ENCODE data around the gene C2CD2L. TPM values are rescaled to one million over a fixed set of nuclear protein-coding genes. Genes with fewer than 3 reads are reported as not detected.
"Not testable (repeated sequence)": the region's sequence is repeated elsewhere in the genome, so short reads cannot be mapped to it uniquely, and the experiment has no call there.

Gene C2CD2L
- total RNA-seq, 1 donor from 2014 or later = 11.1 TPM

DNA sequence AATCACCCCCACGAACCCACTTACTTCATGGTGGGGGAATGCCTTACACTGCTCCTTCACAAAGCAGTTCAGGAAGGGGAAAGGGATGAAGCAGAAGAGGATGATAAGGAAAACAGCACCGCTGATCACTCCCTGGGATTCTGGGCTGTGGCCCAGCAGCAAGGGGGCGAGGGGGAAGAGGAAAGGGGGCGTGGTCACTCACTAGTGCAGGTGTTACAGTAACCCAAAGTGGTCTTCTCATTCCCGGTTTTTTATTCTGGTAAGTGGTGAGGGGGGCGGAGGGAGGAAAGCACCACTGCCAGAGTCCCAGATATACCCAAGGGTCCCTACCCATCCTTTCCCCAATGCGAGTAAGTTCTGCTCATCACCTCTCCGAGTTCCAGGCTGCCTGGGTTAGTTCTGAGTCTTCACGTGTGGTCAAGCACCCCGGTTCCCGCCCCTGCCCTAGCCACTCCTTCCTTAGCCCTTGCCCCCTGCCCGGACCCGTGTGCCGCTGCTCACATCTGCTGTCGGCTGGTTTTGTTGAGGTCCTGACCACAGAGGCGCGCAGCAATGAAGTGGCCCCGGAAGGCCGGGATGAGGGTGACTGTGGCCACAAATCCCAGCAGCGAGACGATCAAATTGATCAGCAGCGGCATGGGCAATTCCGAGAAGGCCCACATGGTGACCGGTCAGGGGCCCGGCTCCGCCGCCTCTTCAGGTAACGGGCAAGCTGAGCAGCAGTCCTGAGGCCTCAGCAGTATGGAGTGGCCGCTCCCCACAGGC is 6.0 kb upstream of the C2CD2L start:
- H3K4me1 ChIP-seq (ENCODE audit: insufficient read depth, low read length) = peaks cover 15% of the 10 kb centered on the region
- peak overlapping the region; percentile 85 for H3K4me3 ChIP-seq (ENCODE audit: insufficient read depth, low read depth, low read length)
- peak overlapping the region; percentile 88 for H2AFZ ChIP-seq (ENCODE audit: low read depth, low read length)
- peak overlapping the region; percentile 99 for H3K27ac ChIP-seq (ENCODE audit: low read depth, low read length)
- H3K79me2 ChIP-seq (ENCODE audit: insufficient read depth, low read length) = peaks cover 19% of the 10 kb centered on the region
- no peaks in the 10 kb centered on the region for H3K27me3 Mint-ChIP-seq (ENCODE audit: low read depth, unreplicated experiment)
- no peaks in the 10 kb centered on the region for H4K20me1 ChIP-seq (ENCODE audit: insufficient read depth, low read length)
- no peak for FAIRE-seq
- no peaks in the 10 kb centered on the region for H3K27me3 ChIP-seq (ENCODE audit: insufficient read depth, low read length)
- peaks cover 14% of the 10 kb centered on the region for H3K36me3 Mint-ChIP-seq (ENCODE audit: low read depth, unreplicated experiment)
- TF ChIP-seq, protein P1, sequence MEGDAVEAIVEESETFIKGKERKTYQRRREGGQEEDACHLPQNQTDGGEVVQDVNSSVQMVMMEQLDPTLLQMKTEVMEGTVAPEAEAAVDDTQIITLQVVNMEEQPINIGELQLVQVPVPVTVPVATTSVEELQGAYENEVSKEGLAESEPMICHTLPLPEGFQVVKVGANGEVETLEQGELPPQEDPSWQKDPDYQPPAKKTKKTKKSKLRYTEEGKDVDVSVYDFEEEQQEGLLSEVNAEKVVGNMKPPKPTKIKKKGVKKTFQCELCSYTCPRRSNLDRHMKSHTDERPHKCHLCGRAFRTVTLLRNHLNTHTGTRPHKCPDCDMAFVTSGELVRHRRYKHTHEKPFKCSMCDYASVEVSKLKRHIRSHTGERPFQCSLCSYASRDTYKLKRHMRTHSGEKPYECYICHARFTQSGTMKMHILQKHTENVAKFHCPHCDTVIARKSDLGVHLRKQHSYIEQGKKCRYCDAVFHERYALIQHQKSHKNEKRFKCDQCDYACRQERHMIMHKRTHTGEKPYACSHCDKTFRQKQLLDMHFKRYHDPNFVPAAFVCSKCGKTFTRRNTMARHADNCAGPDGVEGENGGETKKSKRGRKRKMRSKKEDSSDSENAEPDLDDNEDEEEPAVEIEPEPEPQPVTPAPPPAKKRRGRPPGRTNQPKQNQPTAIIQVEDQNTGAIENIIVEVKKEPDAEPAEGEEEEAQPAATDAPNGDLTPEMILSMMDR (IDR thresholded peaks at IDR 0.05; ENCODE audit: insufficient read depth, low read depth, low read length) = peak; percentile 8
- no peak for TF ChIP-seq EZH2 (IDR thresholded peaks at IDR 0.05; ENCODE audit: insufficient read depth, low read length)
- H3K9ac ChIP-seq (ENCODE audit: low read length) = peak overlapping the region; percentile 88
- DNase-seq (ENCODE audit: low read depth) = no peak
- no peaks in the 10 kb centered on the region for H3K9me3 ChIP-seq (ENCODE audit: insufficient read depth, low read depth, low read length)
- peaks cover 20% of the 10 kb centered on the region for H3K36me3 ChIP-seq (ENCODE audit: insufficient read depth, low read length)
- peak overlapping the region; percentile 93 for H3K4me3 Mint-ChIP-seq (ENCODE audit: unreplicated experiment)
- peak overlapping the region; percentile 82 for H3K4me2 ChIP-seq (ENCODE audit: low read length)
- no peaks in the 10 kb centered on the region for H3K9me3 Mint-ChIP-seq (ENCODE audit: unreplicated experiment)
- H3K27ac Mint-ChIP-seq (ENCODE audit: unreplicated experiment) = peak overlapping the region; percentile 99
- peaks cover 13% of the 10 kb centered on the region for H3K4me1 Mint-ChIP-seq (ENCODE audit: low read depth, unreplicated experiment)

DNA sequence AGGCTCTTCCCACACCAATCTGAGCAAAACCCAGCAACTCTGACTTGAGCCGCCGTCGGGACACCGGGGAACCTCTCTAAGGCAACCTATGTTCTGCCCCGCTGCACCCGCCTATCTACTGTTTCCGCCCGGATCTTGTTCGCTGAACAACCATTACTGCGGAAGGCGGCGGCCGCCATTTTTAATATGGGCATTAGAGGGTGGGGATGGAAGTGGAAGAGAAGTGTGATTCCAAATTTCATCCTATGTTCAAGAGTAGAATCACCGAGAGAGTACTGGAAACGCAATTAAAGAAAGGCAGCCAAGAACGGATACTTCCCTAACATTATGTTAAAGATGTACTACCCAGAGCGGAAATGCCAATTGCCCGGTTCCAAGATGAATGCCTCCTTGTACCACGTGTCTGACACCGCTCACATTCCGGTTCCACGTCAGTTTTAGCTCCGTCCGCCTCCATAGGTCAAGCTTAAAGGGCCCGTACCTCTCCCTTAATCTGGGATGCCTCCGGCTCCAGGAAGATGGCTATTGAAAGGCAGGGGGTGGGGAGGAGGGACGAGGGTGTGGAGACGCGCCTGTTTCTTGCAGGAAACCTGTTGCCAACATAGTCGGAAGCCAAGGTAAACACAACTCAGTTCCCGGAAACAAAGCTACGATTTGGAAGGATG is 5.3 kb upstream of the C2CD2L start, which contains the start of gene DPAGT1:
Gene DPAGT1, minus strand, starts transcription at position 95 of the 665 bp plus-strand sequence. CDS start 198 bp downstream, outside the sequence.
- peaks cover 9% of the 10 kb centered on the region for H3K36me3 Mint-ChIP-seq (ENCODE audit: low read depth, unreplicated experiment)
- peaks cover 19% of the 10 kb centered on the region for H3K4me1 ChIP-seq (ENCODE audit: insufficient read depth, low read length)
- no peaks in the 10 kb centered on the region for H3K9me3 Mint-ChIP-seq (ENCODE audit: unreplicated experiment)
- TF ChIP-seq, protein P1 (IDR thresholded peaks at IDR 0.05; ENCODE audit: insufficient read depth, low read depth, low read length) = no peak
- no peak for TF ChIP-seq EZH2 (IDR thresholded peaks at IDR 0.05; ENCODE audit: insufficient read depth, low read length)
- peak within 1 kb of the TSS; percentile 88 for H2AFZ ChIP-seq (ENCODE audit: low read depth, low read length)
- H3K9me3 ChIP-seq (ENCODE audit: insufficient read depth, low read depth, low read length) = no peaks in the 10 kb centered on the region
- peak within 1 kb of the TSS; percentile 88 for H3K9ac ChIP-seq (ENCODE audit: low read length)
- FAIRE-seq = no peak
- H3K36me3 ChIP-seq (ENCODE audit: insufficient read depth, low read length) = peaks cover 16% of the 10 kb centered on the region
- no peaks in the 10 kb centered on the region for H4K20me1 ChIP-seq (ENCODE audit: insufficient read depth, low read length)
- peak within 1 kb of the TSS; percentile 85 for H3K4me3 ChIP-seq (ENCODE audit: insufficient read depth, low read depth, low read length)
- no peaks in the 10 kb centered on the region for H3K27me3 ChIP-seq (ENCODE audit: insufficient read depth, low read length)
- peak within 1 kb of the TSS; percentile 82 for H3K4me2 ChIP-seq (ENCODE audit: low read length)
- peaks cover 19% of the 10 kb centered on the region for H3K79me2 ChIP-seq (ENCODE audit: insufficient read depth, low read length)
- peak within 1 kb of the TSS; percentile 99 for H3K27ac ChIP-seq (ENCODE audit: low read depth, low read length)
- peak within 1 kb of the TSS; percentile 99 for H3K27ac Mint-ChIP-seq (ENCODE audit: unreplicated experiment)
- H3K27me3 Mint-ChIP-seq (ENCODE audit: low read depth, unreplicated experiment) = no peaks in the 10 kb centered on the region
- peak; percentile 96 for DNase-seq (ENCODE audit: low read depth)
- H3K4me1 Mint-ChIP-seq (ENCODE audit: low read depth, unreplicated experiment) = peaks cover 17% of the 10 kb centered on the region
- peak within 1 kb of the TSS; percentile 93 for H3K4me3 Mint-ChIP-seq (ENCODE audit: unreplicated experiment)

DNA sequence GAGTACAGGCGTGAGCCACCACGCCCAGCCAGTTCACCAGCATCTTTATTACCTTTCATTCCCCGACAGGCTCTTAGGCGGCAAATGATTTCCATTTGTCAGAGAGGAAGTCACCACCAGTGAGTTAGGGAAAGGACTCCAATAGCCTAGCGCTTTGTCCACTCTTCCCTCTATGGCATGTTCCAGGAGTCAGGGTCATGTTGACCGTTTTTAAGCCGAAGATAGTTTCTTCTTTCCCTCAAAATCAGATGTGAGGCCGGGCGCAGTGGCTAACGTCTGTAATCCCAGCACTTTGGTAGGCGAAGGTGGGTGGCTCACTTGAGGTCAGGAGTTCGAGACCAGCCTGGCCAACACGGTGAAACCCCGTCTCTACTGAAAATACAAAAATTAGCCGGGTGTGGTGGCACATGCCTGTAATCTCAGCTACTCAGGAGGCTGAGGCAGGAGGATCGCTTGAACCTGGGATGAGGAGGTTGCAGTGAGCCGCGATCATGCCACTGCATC is 3.9 kb upstream of the C2CD2L start:
- H3K4me3 ChIP-seq (ENCODE audit: insufficient read depth, low read depth, low read length) = peak overlapping the region; percentile 85
- not testable (repeated sequence) for FAIRE-seq
- H3K4me2 ChIP-seq (ENCODE audit: low read length) = peak overlapping the region; percentile 82

More for the DNA sequence above, 3.9 kb upstream of the C2CD2L start:
- Histone ChIP-seq H3K27ac (ENCODE audit: low read depth, low read length) (peak overlapping the region; percentile 99), H3K4me1 (ENCODE audit: insufficient read depth, low read length) (peaks cover 21% of the 10 kb centered on the region), H3K9ac (ENCODE audit: low read length) (peak overlapping the region; percentile 88), H3K79me2 (ENCODE audit: insufficient read depth, low read length) (peaks cover 29% of the 10 kb centered on the region)
- not testable (repeated sequence) for H3K9me3 ChIP-seq (ENCODE audit: insufficient read depth, low read depth, low read length); H4K20me1 ChIP-seq (ENCODE audit: insufficient read depth, low read length); H2AFZ ChIP-seq (ENCODE audit: low read depth, low read length); H3K36me3 Mint-ChIP-seq (ENCODE audit: low read depth, unreplicated experiment); H3K27me3 ChIP-seq (ENCODE audit: insufficient read depth, low read length); H3K27me3 Mint-ChIP-seq (ENCODE audit: low read depth, unreplicated experiment); DNase-seq (ENCODE audit: low read depth); H3K36me3 ChIP-seq (ENCODE audit: insufficient read depth, low read length); H3K9me3 Mint-ChIP-seq (ENCODE audit: unreplicated experiment)
- peaks cover 17% of the 10 kb centered on the region for H3K4me1 Mint-ChIP-seq (ENCODE audit: low read depth, unreplicated experiment)
- peak overlapping the region; percentile 63 for H3K4me3 Mint-ChIP-seq (ENCODE audit: unreplicated experiment)
- peak overlapping the region; percentile 99 for H3K27ac Mint-ChIP-seq (ENCODE audit: unreplicated experiment)

All from astrocyte (in vitro differentiated cells and primary cell).